ENCODE measurements around the gene HIF3A. TPM values are rescaled to one million over a fixed set of nuclear protein-coding genes. Genes with fewer than 3 reads are reported as not detected.

Gene HIF3A
- total RNA-seq, 1 experiment from 2014 or later: not detected

- no peak for ATAC-seq
- H2AFZ ChIP-seq (ENCODE audit: low read length): no peak overlapping the region
- no peaks in the 10 kb centered on the region for H3K36me3 ChIP-seq (ENCODE audit: low read depth, low read length)
- peaks cover 5% of the 10 kb centered on the region; the same call in 1 of the 2 replicates for H3K4me1 ChIP-seq (ENCODE audit: insufficient read depth, low read length)
- H3K4me3 ChIP-seq (ENCODE audit: low read length): no peak overlapping the region
- BruUV-seq (replicated peaks): no TSS peak
- H3K27ac ChIP-seq (ENCODE audit: low read length): no peak overlapping the region
- no peaks in the 10 kb centered on the region for H3K9me3 ChIP-seq (ENCODE audit: low read length)
- DNase-seq: no peak
- H3K9me2 ChIP-seq (replicated peaks; ENCODE audit: low read length): no peaks in the 10 kb centered on the region
- no peaks in the 10 kb centered on the region for H3K79me2 ChIP-seq (ENCODE audit: low read length)
- H3K27me3 ChIP-seq (ENCODE audit: low read length): no peaks in the 10 kb centered on the region
- ChIA-PET CTCF (no interaction called here), POLR2A (ENCODE audit: unreplicated experiment) (no interaction called here)
- no peaks in the 10 kb centered on the region for H4K20me1 ChIP-seq (ENCODE audit: low read length)
- H3K9ac ChIP-seq (ENCODE audit: low read length): no peak overlapping the region
- TF ChIP-seq CTCF (conservative IDR thresholded peaks at IDR 0.05; ENCODE audit: low read depth, low read length) (no peak), EZH2phosphoT487 (IDR thresholded peaks at IDR 0.05; ENCODE audit: borderline replicate concordance, low read length) (no peak), EZH2 (IDR thresholded peaks at IDR 0.05; ENCODE audit: low read length, unreplicated experiment) (no peak)
- H3K4me2 ChIP-seq (ENCODE audit: low read length): no peak overlapping the region
- no peaks in the 10 kb centered on the region for H3F3A ChIP-seq (ENCODE audit: low read length, unreplicated experiment)
- intact Hi-C loops (cut with micrococcal nuclease): no loop called here
Measured at GRCh38 chr19:46299695-46300094, 2.9 kb downstream of the HIF3A start.

GRCh38 chr19:46303322-46303690 is 6.5 kb downstream of the HIF3A start:
- ChIA-PET CTCF (no interaction called here), POLR2A (ENCODE audit: unreplicated experiment) (no interaction called here)
- ATAC-seq: no peak
- H3K9me3 ChIP-seq (ENCODE audit: low read length): no peaks in the 10 kb centered on the region
- no peak overlapping the region for H3K27ac ChIP-seq (ENCODE audit: low read length)
- no peaks in the 10 kb centered on the region for H3F3A ChIP-seq (ENCODE audit: low read length, unreplicated experiment)
- H3K4me3 ChIP-seq (ENCODE audit: low read length): no peak overlapping the region
- H3K4me1 ChIP-seq (ENCODE audit: insufficient read depth, low read length): peaks cover 5% of the 10 kb centered on the region; the same call in 1 of the 2 replicates
- H2AFZ ChIP-seq (ENCODE audit: low read length): no peak overlapping the region
- no peaks in the 10 kb centered on the region for H3K27me3 ChIP-seq (ENCODE audit: low read length)
- H3K79me2 ChIP-seq (ENCODE audit: low read length): no peaks in the 10 kb centered on the region
- no peaks in the 10 kb centered on the region for H4K20me1 ChIP-seq (ENCODE audit: low read length)
- H3K4me2 ChIP-seq (ENCODE audit: low read length): no peak overlapping the region
- TF ChIP-seq EZH2phosphoT487 (IDR thresholded peaks at IDR 0.05; ENCODE audit: borderline replicate concordance, low read length) (no peak), EZH2 (IDR thresholded peaks at IDR 0.05; ENCODE audit: low read length, unreplicated experiment) (no peak), CTCF (conservative IDR thresholded peaks at IDR 0.05; ENCODE audit: low read depth, low read length) (no peak)
- H3K36me3 ChIP-seq (ENCODE audit: low read depth, low read length): no peaks in the 10 kb centered on the region
- no peaks in the 10 kb centered on the region for H3K9me2 ChIP-seq (replicated peaks; ENCODE audit: low read length)
- intact Hi-C loops (cut with micrococcal nuclease): no loop called here
- no TSS peak for BruUV-seq (replicated peaks)
- H3K9ac ChIP-seq (ENCODE audit: low read length): no peak overlapping the region
- no peak for DNase-seq

- Histone ChIP-seq H3K4me2 (ENCODE audit: low read length) (no peak overlapping the region), H3K27ac (ENCODE audit: low read length) (no peak overlapping the region), H3F3A (ENCODE audit: low read length, unreplicated experiment) (no peaks in the 10 kb centered on the region), H3K4me1 (ENCODE audit: insufficient read depth, low read length) (peaks cover under 1% of the 10 kb centered on the region; the same call in 1 of the 2 replicates), H3K9ac (ENCODE audit: low read length) (no peak overlapping the region), H3K36me3 (ENCODE audit: low read depth, low read length) (no peaks in the 10 kb centered on the region), H4K20me1 (ENCODE audit: low read length) (no peaks in the 10 kb centered on the region), H3K79me2 (ENCODE audit: low read length) (no peaks in the 10 kb centered on the region), H3K9me2 (replicated peaks; ENCODE audit: low read length) (no peaks in the 10 kb centered on the region), H2AFZ (ENCODE audit: low read length) (no peak overlapping the region), H3K27me3 (ENCODE audit: low read length) (no peaks in the 10 kb centered on the region), H3K4me3 (ENCODE audit: low read length) (no peak overlapping the region), H3K9me3 (ENCODE audit: low read length) (no peaks in the 10 kb centered on the region)
- ATAC-seq: no peak
- intact Hi-C loops (cut with micrococcal nuclease): no loop called here
- BruUV-seq (replicated peaks): no TSS peak
- CTCF ChIA-PET: no interaction called here
- POLR2A ChIA-PET (ENCODE audit: unreplicated experiment): no interaction called here
- DNase-seq: no peak
- TF ChIP-seq EZH2phosphoT487 (IDR thresholded peaks at IDR 0.05; ENCODE audit: borderline replicate concordance, low read length) (no peak), EZH2 (IDR thresholded peaks at IDR 0.05; ENCODE audit: low read length, unreplicated experiment) (no peak), CTCF (conservative IDR thresholded peaks at IDR 0.05; ENCODE audit: low read depth, low read length) (no peak)
Measured at GRCh38 chr19:46303691-46304397, 7.0 kb downstream of the HIF3A start.
